ENCODE data around the gene SPRR5.

Gene SPRR5

DNA sequence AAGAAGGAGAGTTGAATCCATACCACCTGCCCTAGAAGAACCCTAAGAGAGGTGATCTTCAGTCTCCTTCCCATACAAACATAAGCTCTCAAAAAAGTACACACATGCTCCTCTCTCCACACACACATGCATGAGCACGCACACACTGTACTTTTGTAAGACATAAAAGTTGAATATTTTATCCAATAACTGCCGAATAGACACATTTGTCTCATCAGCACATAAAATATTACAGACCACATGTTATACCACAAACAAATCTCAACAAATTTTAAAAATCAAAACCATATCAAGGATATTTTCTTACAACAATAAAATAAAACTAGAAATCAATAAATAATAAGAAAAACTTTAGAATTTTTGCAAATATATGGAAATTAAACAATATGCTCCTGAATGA lies 39.6 kb downstream of the SPRR5 start:
- TF ChIP-seq, protein P1, sequence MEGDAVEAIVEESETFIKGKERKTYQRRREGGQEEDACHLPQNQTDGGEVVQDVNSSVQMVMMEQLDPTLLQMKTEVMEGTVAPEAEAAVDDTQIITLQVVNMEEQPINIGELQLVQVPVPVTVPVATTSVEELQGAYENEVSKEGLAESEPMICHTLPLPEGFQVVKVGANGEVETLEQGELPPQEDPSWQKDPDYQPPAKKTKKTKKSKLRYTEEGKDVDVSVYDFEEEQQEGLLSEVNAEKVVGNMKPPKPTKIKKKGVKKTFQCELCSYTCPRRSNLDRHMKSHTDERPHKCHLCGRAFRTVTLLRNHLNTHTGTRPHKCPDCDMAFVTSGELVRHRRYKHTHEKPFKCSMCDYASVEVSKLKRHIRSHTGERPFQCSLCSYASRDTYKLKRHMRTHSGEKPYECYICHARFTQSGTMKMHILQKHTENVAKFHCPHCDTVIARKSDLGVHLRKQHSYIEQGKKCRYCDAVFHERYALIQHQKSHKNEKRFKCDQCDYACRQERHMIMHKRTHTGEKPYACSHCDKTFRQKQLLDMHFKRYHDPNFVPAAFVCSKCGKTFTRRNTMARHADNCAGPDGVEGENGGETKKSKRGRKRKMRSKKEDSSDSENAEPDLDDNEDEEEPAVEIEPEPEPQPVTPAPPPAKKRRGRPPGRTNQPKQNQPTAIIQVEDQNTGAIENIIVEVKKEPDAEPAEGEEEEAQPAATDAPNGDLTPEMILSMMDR (IDR thresholded peaks at IDR 0.05): no peak
- Mint-ChIP-seq H3K9me3 (peaks cover 3% of the 10 kb centered on the region), H3K36me3 (ENCODE audit: low read depth) (no peaks in the 10 kb centered on the region), H3K27ac (no peak overlapping the region), H3K4me1 (peaks cover 5% of the 10 kb centered on the region), H3K4me3 (no peak overlapping the region), H3K27me3 (ENCODE audit: low read depth, poor library complexity) (peaks cover 6% of the 10 kb centered on the region)
- DNase-seq: no peak

DNA sequence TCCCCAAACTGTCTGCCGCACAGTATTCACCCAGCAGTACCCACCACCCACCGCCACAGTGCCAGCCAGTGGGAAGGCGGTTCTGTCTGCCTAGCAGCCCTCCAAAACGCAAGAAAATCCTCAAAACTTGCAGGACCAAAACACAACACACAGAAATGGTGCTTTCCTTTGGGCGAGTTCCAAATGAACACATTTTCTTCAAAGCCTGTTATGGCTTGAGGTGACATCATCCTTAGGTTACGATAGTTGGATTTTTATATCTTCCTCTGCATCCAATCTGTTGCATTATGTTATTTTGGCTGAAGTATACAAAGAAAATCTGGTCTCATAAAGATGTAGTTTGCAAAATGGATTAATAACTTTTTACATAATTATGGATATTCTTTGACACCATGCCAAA lies 46.2 kb downstream of the SPRR5 start:
- Mint-ChIP-seq H3K27ac (no peak overlapping the region), H3K36me3 (ENCODE audit: low read depth) (no peaks in the 10 kb centered on the region), H3K4me1 (peaks cover 9% of the 10 kb centered on the region)

DNA sequence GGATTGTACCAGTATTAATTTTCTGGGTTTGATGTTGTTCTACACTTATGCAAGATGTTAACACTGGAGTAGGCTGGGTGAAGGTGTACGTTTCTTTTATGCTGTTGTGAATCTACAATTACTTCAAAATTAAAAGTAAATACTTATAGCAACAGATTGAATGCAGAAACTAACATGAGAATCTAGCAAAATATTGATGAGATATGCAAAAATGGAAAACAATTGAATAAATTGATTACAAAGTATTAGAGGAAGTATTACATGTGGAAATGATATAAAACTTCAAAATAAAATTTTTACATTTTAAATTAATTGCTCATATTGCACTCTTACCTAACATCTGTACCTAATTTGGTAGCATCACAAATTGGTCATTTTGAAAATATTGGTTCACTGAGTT lies 48.8 kb downstream of the SPRR5 start:
- Mint-ChIP-seq H3K27me3 (ENCODE audit: low read depth, poor library complexity) (peaks cover 12% of the 10 kb centered on the region), H3K4me1 (peaks cover 9% of the 10 kb centered on the region), H3K9me3 (peaks cover 30% of the 10 kb centered on the region), H3K36me3 (ENCODE audit: low read depth) (no peaks in the 10 kb centered on the region), H3K27ac (no peak overlapping the region), H3K4me3 (no peak overlapping the region)
- TF ChIP-seq, protein P1 (IDR thresholded peaks at IDR 0.05): no peak
- DNase-seq: no peak

More for the DNA sequence above, 46.2 kb downstream of the SPRR5 start:
- TF ChIP-seq, protein P1 (IDR thresholded peaks at IDR 0.05): no peak
- H3K9me3 Mint-ChIP-seq: peaks cover 26% of the 10 kb centered on the region
- DNase-seq: no peak
- H3K27me3 Mint-ChIP-seq (ENCODE audit: low read depth, poor library complexity): peaks cover 10% of the 10 kb centered on the region
- no peak overlapping the region for H3K4me3 Mint-ChIP-seq

DNA sequence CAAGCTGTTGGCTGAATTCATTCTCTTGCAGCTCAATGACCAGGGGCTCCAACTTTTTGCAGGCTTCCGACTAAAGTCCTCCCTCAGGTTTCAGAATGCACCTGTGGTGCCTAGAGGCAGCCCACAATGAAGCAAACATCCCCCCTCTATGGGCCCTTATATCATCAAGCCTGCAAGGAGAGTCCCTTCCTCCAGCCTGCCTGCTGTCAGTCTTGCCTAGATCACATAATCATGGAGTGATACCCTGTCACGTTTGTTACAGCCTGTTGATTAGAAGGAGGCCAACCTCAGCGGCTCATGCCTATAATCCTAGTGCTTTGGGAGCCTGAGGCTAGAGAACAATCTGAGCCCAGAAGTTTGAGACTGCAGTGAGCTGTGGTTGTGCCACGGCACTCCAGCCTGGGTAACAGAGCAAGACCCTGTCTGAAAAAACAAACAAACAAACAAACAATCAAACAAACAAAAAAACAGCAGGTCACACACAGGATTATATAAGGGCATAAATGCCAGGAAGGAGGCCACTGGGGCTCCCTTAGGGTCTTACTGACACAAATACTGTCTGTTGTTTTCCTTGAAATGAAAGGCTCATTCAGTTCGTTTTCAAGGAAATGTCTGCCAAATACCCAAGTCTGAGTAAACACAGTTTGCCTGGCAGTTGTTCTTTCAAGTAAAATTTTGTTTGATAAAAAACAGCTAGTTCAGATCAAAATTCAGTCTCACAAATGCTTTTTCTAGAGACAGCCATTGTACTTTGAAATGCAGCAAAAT lies 49.8 kb downstream of the SPRR5 start:
- DNase-seq: no peak
- H3K36me3 Mint-ChIP-seq (ENCODE audit: low read depth): no peaks in the 10 kb centered on the region
- no peak overlapping the region for H3K27ac Mint-ChIP-seq
- TF ChIP-seq, protein P1 (IDR thresholded peaks at IDR 0.05): no peak
- peaks cover 12% of the 10 kb centered on the region for H3K27me3 Mint-ChIP-seq (ENCODE audit: low read depth, poor library complexity)
- H3K4me1 Mint-ChIP-seq: peaks cover 9% of the 10 kb centered on the region
- H3K9me3 Mint-ChIP-seq: peaks cover 36% of the 10 kb centered on the region
- H3K4me3 Mint-ChIP-seq: no peak overlapping the region

DNA sequence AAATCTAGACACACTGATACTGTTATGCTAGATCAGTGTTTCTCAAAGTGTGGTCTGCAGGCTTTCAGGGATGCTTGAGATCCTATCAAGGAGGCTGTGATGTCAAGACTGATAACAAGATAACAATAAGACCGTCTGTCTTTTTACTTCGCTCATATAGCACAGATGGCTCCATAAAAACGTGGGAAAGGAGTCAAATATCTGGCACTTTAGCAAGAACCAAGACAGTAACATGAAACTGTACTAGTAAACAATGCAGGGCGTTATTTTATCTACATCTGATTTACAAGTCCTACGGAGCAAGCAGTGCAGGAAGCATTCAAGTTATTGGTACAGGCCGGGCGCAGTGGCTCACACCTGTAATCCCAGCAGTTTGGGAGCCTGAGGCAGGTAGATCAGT lies 50.9 kb downstream of the SPRR5 start:
- TF ChIP-seq, protein P1 (IDR thresholded peaks at IDR 0.05): no peak
- H3K4me3 Mint-ChIP-seq: no peak overlapping the region
- H3K27ac Mint-ChIP-seq: no peak overlapping the region
- peaks cover 9% of the 10 kb centered on the region for H3K4me1 Mint-ChIP-seq
- H3K36me3 Mint-ChIP-seq (ENCODE audit: low read depth): no peaks in the 10 kb centered on the region
- peaks cover 8% of the 10 kb centered on the region for H3K27me3 Mint-ChIP-seq (ENCODE audit: low read depth, poor library complexity)
- no peak for DNase-seq
- H3K9me3 Mint-ChIP-seq: peaks cover 38% of the 10 kb centered on the region

DNA sequence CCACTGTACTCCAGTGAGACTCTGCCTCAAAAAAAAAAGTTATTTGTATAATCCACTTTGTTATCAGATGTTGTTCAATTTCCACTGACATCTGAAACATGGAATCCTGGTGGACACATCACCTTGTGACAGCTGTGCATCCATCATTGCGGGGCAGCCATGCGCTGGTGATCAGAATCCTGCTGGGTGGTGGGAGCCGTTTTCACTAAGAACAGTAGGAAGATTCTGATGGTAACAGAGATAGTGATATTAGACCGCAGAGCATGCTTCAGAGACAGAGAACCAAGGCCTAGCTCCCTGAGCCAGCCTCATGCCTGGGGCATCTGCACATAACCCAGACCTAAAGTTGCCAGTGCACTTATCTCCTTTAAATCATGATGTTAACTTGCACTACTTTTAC lies 51.5 kb downstream of the SPRR5 start:
- no peak for DNase-seq
- H3K27ac Mint-ChIP-seq: no peak overlapping the region
- no peaks in the 10 kb centered on the region for H3K36me3 Mint-ChIP-seq (ENCODE audit: low read depth)
- H3K9me3 Mint-ChIP-seq: peaks cover 32% of the 10 kb centered on the region
- H3K27me3 Mint-ChIP-seq (ENCODE audit: low read depth, poor library complexity): peaks cover 7% of the 10 kb centered on the region
- TF ChIP-seq, protein P1 (IDR thresholded peaks at IDR 0.05): no peak
- peaks cover 9% of the 10 kb centered on the region for H3K4me1 Mint-ChIP-seq
- no peak overlapping the region for H3K4me3 Mint-ChIP-seq
